Suppressor macrophage treated with lipopolysaccharide for 1 hour (primary cell): ENCODE results near the gene KCTD12.

Experiments used
- DNase-seq, 3 donors: peaks; one replicate each; pipeline ENCODE4 v3.0.0-alpha.2; 2020 to 2022

Gene KCTD12

GRCh38 chr13:76853921-76854608, 32.1 kb downstream of the KCTD12 start:
- DNase-seq: no peak

- DNase-seq: no peak
These were observed 32.7 kb downstream of the KCTD12 start for GRCh38 chr13:76853481-76853880.

GRCh38 chr13:76852986-76853385, 33.2 kb downstream of the KCTD12 start:
- DNase-seq: no peak

GRCh38 chr13:76851961-76852360, 34.2 kb downstream of the KCTD12 start:
- peak in 2 of 3 donors; percentile 39 to 46 for DNase-seq

- DNase-seq: no peak
These were observed 36.7 kb downstream of the KCTD12 start for GRCh38 chr13:76849493-76849892.

GRCh38 chr13:76848596-76848995, 37.6 kb downstream of the KCTD12 start:
- DNase-seq: peak; percentile 65 to 67 (median 65)

GRCh38 chr13:76846363-76846762, 39.8 kb downstream of the KCTD12 start:
- peak in 2 of 3 donors; percentile 44 for DNase-seq

GRCh38 chr13:76845865-76846264, 40.3 kb downstream of the KCTD12 start:
- no peak for DNase-seq

GRCh38 chr13:76845367-76845766, 40.8 kb downstream of the KCTD12 start:
- no peak for DNase-seq

GRCh38 chr13:76837801-76838200, 48.4 kb downstream of the KCTD12 start:
- no peak for DNase-seq

- no peak for DNase-seq
These were observed 49.9 kb downstream of the KCTD12 start for GRCh38 chr13:76836311-76836710.

- no peak for DNase-seq
These were observed 52.7 kb downstream of the KCTD12 start for GRCh38 chr13:76833441-76833954.

- DNase-seq: no peak
These were observed 53.8 kb downstream of the KCTD12 start for GRCh38 chr13:76832258-76832988.

GRCh38 chr13:76830805-76831204, 55.4 kb downstream of the KCTD12 start:
- DNase-seq: no peak
